ENCODE data around the gene RPS6KB2.

GRCh38 chr11:67384851-67385366 lies 43.4 kb upstream of the RPS6KB2 start:
- TF ChIP-seq, protein P1, sequence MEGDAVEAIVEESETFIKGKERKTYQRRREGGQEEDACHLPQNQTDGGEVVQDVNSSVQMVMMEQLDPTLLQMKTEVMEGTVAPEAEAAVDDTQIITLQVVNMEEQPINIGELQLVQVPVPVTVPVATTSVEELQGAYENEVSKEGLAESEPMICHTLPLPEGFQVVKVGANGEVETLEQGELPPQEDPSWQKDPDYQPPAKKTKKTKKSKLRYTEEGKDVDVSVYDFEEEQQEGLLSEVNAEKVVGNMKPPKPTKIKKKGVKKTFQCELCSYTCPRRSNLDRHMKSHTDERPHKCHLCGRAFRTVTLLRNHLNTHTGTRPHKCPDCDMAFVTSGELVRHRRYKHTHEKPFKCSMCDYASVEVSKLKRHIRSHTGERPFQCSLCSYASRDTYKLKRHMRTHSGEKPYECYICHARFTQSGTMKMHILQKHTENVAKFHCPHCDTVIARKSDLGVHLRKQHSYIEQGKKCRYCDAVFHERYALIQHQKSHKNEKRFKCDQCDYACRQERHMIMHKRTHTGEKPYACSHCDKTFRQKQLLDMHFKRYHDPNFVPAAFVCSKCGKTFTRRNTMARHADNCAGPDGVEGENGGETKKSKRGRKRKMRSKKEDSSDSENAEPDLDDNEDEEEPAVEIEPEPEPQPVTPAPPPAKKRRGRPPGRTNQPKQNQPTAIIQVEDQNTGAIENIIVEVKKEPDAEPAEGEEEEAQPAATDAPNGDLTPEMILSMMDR (IDR thresholded peaks at IDR 0.05; ENCODE audit: low read depth, low read length) = no peak
- TF ChIP-seq, protein P2, sequence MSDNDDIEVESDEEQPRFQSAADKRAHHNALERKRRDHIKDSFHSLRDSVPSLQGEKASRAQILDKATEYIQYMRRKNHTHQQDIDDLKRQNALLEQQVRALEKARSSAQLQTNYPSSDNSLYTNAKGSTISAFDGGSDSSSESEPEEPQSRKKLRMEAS (IDR thresholded peaks at IDR 0.05; ENCODE audit: low read depth, low read length) = no peak

Measured in NB4 (cell line).